Neural progenitor cell (in vitro differentiated cells): ENCODE results near the gene MDH2. TPM values are rescaled to one million over a fixed set of nuclear protein-coding genes. Genes with fewer than 3 reads are reported as not detected.
A peak's percentile ranks its signal among the peaks of the same experiment; 100 is the strongest.
"Not testable (repeated sequence)": the region's sequence is repeated elsewhere in the genome, so short reads cannot be mapped to it uniquely, and the experiment has no call there.

Source experiments
- DNase-seq: peaks from one replicate; pipeline ENCODE4 v3.0.0-alpha.2; 2016; ENCODE audit warnings: low spot score
- H2AFZ ChIP-seq: fragments of 200-600 bp; sonication (generic); replicated peaks from 2 replicates; pipeline ENCODE4 v1.6.1; 2016; ENCODE audit warnings: antibody characterized with exemption
- H3F3A ChIP-seq: fragments of 200-600 bp; sonication (generic); 2 replicates; pipeline ENCODE4 v1.6.1; 2016; ENCODE audit warnings: antibody characterized with exemption, low read depth
- H3K27ac ChIP-seq: fragments of 200-600 bp; sonication (generic); 2 replicates; pipeline ENCODE4 v1.5.1; 2016; ENCODE audit warnings: mild to moderate bottlenecking
- H3K27me3 ChIP-seq: fragments of 200-600 bp; sonication (generic); 2 replicates; pipeline ENCODE4 v1.6.1; 2016; ENCODE audit warnings: mild to moderate bottlenecking, moderate library complexity
- H3K36me3 ChIP-seq: fragments of 200-600 bp; sonication (generic); 2 replicates; pipeline ENCODE4 v1.5.1; 2016
- H3K4me1 ChIP-seq: fragments of 200-600 bp; sonication (generic); 2 replicates; pipeline ENCODE4 v1.6.1; 2016; ENCODE audit warnings: mixed run types
- H3K4me2 ChIP-seq: fragments of 200-600 bp; sonication (generic); 2 replicates; pipeline ENCODE4 v1.6.1; 2016
- H3K4me3 ChIP-seq: fragments of 200-600 bp; sonication (generic); 2 replicates; pipeline ENCODE4 v1.5.1; 2016
- H3K79me2 ChIP-seq: fragments of 200-600 bp; sonication (generic); 2 replicates; pipeline ENCODE4 v1.6.1; 2016; ENCODE audit warnings: low read depth
- H3K9ac ChIP-seq: fragments of 200-600 bp; sonication (generic); 2 replicates; pipeline ENCODE4 v1.6.1; 2016
- H3K9me3 ChIP-seq: fragments of 200-600 bp; sonication (generic); 2 replicates; pipeline ENCODE4 v1.5.1; 2016; ENCODE audit warnings: low read depth
- H4K20me1 ChIP-seq: fragments of 200-600 bp; sonication (generic); 2 replicates; pipeline ENCODE4 v1.6.1; 2016; ENCODE audit warnings: low read depth
- H3K27ac Mint-ChIP-seq: 3 replicates; pipeline ENCODE4 v1.8.0; 2021; ENCODE audit warnings: mixed read lengths
- H3K27me3 Mint-ChIP-seq: 2 replicates; pipeline ENCODE4 v1.8.0; 2022; ENCODE audit warnings: low read depth, mild to moderate bottlenecking, inconsistent platforms, moderate library complexity, mixed read lengths; ENCODE audit not compliant: insufficient read depth
- H3K36me3 Mint-ChIP-seq: 3 replicates; pipeline ENCODE4 v1.8.0; 2021; ENCODE audit warnings: mixed read lengths
- H3K4me1 Mint-ChIP-seq: 3 replicates; pipeline ENCODE4 v1.8.0; 2021; ENCODE audit warnings: mixed read lengths
- H3K4me3 Mint-ChIP-seq: 3 replicates; pipeline ENCODE4 v1.8.0; 2021; ENCODE audit warnings: mild to moderate bottlenecking, moderate library complexity, mixed read lengths
- H3K9me3 Mint-ChIP-seq: 3 replicates; pipeline ENCODE4 v1.8.0; 2020; ENCODE audit warnings: mixed read lengths
- CTCF ChIP-seq: fragments of 200-600 bp; sonication (generic); IDR thresholded peaks from 2 replicates; pipeline ENCODE4 v1.5.1; 2017; ENCODE audit warnings: antibody characterized with exemption, mild to moderate bottlenecking
- EZH2 ChIP-seq: fragments of 200-600 bp; sonication (generic); IDR thresholded peaks from 2 replicates; pipeline ENCODE4 v1.6.1; 2017; ENCODE audit warnings: antibody characterized with exemption, mild to moderate bottlenecking, moderate library complexity
- EZH2phosphoT487 ChIP-seq: fragments of 200-600 bp; sonication (generic); IDR thresholded peaks from 2 replicates; pipeline ENCODE4 v1.6.1; 2017; ENCODE audit warnings: antibody characterized with exemption
- total RNA-seq: library from RNA; depleted of rRNA; stranded (reverse); fragments of >200 nt; gene quantifications from 2 replicates; pipeline ENCODE4 v1.2.3, GENCODE V29; 2015; ENCODE audit warnings: low replicate concordance

Gene MDH2
- total RNA-seq, 1 donor from 2014 or later = 51.5 TPM

GRCh38 chr7:76009672-76010600, 38.0 kb upstream of the MDH2 start:
- no peak overlapping the region for H3K27ac ChIP-seq
- H3K4me3 ChIP-seq = no peak overlapping the region
- Mint-ChIP-seq H3K4me1 (peaks cover 3% of the 10 kb centered on the region), H3K36me3 (peaks cover 21% of the 10 kb centered on the region), H3K4me3 (no peak overlapping the region), H3K27ac (peak overlapping the region; percentile 90), H3K9me3 (no peaks in the 10 kb centered on the region), H3K27me3 (peaks cover 3% of the 10 kb centered on the region)
- no peak overlapping the region for H2AFZ ChIP-seq
- TF ChIP-seq EZH2phosphoT487 (no peak), CTCF (no peak), EZH2 (no peak)
- no peak overlapping the region for H3K4me2 ChIP-seq
- no peak overlapping the region for H3K9ac ChIP-seq
- H3F3A ChIP-seq = no peaks in the 10 kb centered on the region
- no peak for DNase-seq
- H3K9me3 ChIP-seq = no peaks in the 10 kb centered on the region
- H3K79me2 ChIP-seq = no peaks in the 10 kb centered on the region
- no peaks in the 10 kb centered on the region for H4K20me1 ChIP-seq
- no peaks in the 10 kb centered on the region for H3K27me3 ChIP-seq
- no peaks in the 10 kb centered on the region for H3K36me3 ChIP-seq
- H3K4me1 ChIP-seq = no peaks in the 10 kb centered on the region

- H3K36me3 Mint-ChIP-seq = peaks cover 23% of the 10 kb centered on the region
- peaks cover 3% of the 10 kb centered on the region for H3K27me3 Mint-ChIP-seq
- H2AFZ ChIP-seq = no peak overlapping the region
- peaks cover 3% of the 10 kb centered on the region for H3K4me1 Mint-ChIP-seq
- H3K9ac ChIP-seq = peak overlapping the region; percentile 20
- H3F3A ChIP-seq = no peaks in the 10 kb centered on the region
- H3K4me3 Mint-ChIP-seq = no peak overlapping the region
- H3K4me2 ChIP-seq = no peak overlapping the region
- H3K9me3 ChIP-seq = no peaks in the 10 kb centered on the region
- DNase-seq = no peak
- no peaks in the 10 kb centered on the region for H4K20me1 ChIP-seq
- no peak for TF ChIP-seq EZH2phosphoT487
- no peak for TF ChIP-seq CTCF
- TF ChIP-seq EZH2 = no peak
- no peak overlapping the region for H3K4me3 ChIP-seq
- no peaks in the 10 kb centered on the region for H3K4me1 ChIP-seq
- H3K79me2 ChIP-seq = no peaks in the 10 kb centered on the region
- peaks cover 1% of the 10 kb centered on the region for H3K36me3 ChIP-seq
- no peak overlapping the region for H3K27ac Mint-ChIP-seq
- no peaks in the 10 kb centered on the region for H3K9me3 Mint-ChIP-seq
- H3K27me3 ChIP-seq = no peaks in the 10 kb centered on the region
- H3K27ac ChIP-seq = no peak overlapping the region
Measured at GRCh38 chr7:76011442-76011861, 36.5 kb upstream of the MDH2 start.

- H3K4me3 ChIP-seq = no peak overlapping the region
- H3K4me3 Mint-ChIP-seq = no peak overlapping the region
- no peaks in the 10 kb centered on the region for H3K27me3 ChIP-seq
- TF ChIP-seq EZH2phosphoT487 (no peak), EZH2 (no peak), CTCF (no peak)
- no peak overlapping the region for H3K4me2 ChIP-seq
- H3K79me2 ChIP-seq = no peaks in the 10 kb centered on the region
- no peak overlapping the region for H2AFZ ChIP-seq
- H3K27ac ChIP-seq = no peak overlapping the region
- no peak for DNase-seq
- H3K4me1 ChIP-seq = no peaks in the 10 kb centered on the region
- no peak overlapping the region for H3K27ac Mint-ChIP-seq
- no peaks in the 10 kb centered on the region for H3K9me3 Mint-ChIP-seq
- peaks cover 32% of the 10 kb centered on the region for H3K36me3 Mint-ChIP-seq
- H4K20me1 ChIP-seq = no peaks in the 10 kb centered on the region
- no peak overlapping the region for H3K9ac ChIP-seq
- peaks cover 3% of the 10 kb centered on the region for H3K4me1 Mint-ChIP-seq
- H3F3A ChIP-seq = no peaks in the 10 kb centered on the region
- no peaks in the 10 kb centered on the region for H3K9me3 ChIP-seq
- H3K27me3 Mint-ChIP-seq = no peaks in the 10 kb centered on the region
- peaks cover 4% of the 10 kb centered on the region for H3K36me3 ChIP-seq
Measured at GRCh38 chr7:76016191-76016947, 31.5 kb upstream of the MDH2 start.

- not testable (repeated sequence) for H3K27ac ChIP-seq, DNase-seq, H3K4me2 ChIP-seq, H4K20me1 ChIP-seq, H3K79me2 ChIP-seq, H3K9me3 ChIP-seq, H3K4me1 ChIP-seq, H3F3A ChIP-seq, H3K4me1 Mint-ChIP-seq, H3K27me3 ChIP-seq, H2AFZ ChIP-seq, H3K27ac Mint-ChIP-seq, H3K4me3 Mint-ChIP-seq, H3K36me3 ChIP-seq, H3K27me3 Mint-ChIP-seq, H3K9me3 Mint-ChIP-seq, H3K4me3 ChIP-seq, H3K9ac ChIP-seq
- peaks cover 36% of the 10 kb centered on the region for H3K36me3 Mint-ChIP-seq
Measured at GRCh38 chr7:76018520-76018919, 29.4 kb upstream of the MDH2 start.
